HG02610 (cell line): ENCODE data around the gene CEP63.

ENCODE experiments used
- ATAC-seq: cut with Tn5 transposase; IDR thresholded peaks from one replicate; pipeline ENCODE4 v1.9.1; 2021; ENCODE audit warnings: mild to moderate bottlenecking, moderate library complexity; ENCODE audit not compliant: unreplicated experiment

Gene CEP63

DNA sequence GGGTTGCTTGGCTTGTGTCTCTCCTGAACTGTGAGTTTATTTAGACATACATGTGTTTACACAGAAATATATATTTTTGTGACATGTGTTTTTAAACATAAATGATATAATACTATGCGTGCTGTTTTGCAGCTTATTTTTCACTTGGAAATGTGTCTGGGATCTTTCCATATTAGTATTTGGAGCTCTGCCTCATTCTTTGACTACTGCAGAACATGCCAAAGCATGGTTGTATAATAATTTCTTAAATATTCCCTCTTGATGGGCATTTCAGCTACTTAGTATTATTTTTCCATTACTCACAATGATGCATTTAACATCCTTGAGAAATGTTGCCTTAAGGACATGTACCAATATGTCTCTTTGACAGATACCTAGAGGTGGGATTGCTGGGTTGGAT, 19.5 kb upstream of the CEP63 start:
- no peak for ATAC-seq

DNA sequence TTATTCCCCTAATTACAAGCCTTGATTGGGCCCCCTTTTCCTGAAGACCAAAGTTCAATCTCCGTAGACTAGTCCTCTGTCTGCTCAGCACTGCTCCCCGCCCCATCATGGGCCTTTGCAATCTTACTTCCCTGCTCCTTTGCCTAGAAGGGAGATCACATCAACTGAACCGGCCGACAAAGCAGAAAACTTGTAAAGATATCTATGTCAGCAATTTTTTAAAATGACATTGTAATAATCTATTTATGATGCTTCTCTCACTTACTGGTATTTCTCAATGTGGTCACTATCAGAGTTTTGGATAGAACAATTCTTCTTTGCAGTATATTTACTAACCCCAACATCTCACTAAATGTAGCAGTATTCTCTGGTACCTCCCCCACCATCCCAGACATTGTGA, 17.3 kb upstream of the CEP63 start:
- no peak for ATAC-seq

DNA sequence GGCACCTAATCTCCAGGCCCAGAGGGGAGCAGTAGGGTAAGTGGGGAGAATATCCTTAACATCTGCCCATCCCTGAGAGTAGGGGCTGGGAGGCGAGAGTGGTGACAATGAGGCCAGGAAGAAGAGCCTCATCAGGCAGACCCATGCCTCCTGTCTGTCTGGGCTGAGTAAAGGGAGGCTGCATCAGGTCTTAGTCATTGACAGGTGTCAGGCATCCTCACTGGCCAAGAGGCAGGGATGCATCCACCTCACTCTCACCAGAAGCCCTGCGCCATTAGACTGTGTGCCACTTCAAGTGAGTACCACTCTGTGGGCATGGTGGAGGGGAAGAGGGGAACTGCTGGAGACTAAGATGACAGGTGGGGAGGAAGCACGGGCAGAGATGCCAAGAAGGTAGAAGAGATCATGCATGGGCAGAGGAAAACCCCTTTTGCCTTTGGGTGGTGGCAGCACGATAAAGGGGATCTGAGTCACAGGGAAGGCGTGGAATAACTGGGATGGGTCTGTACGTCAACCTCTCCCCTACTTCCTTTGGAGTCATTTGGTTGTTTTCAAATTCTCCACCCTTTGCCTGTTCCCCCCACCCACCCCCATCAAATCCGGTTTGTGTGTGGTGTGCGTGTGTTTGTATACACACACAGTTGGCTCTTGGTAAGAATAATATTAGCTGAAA, 14.2 kb upstream of the CEP63 start:
- no peak for ATAC-seq

DNA sequence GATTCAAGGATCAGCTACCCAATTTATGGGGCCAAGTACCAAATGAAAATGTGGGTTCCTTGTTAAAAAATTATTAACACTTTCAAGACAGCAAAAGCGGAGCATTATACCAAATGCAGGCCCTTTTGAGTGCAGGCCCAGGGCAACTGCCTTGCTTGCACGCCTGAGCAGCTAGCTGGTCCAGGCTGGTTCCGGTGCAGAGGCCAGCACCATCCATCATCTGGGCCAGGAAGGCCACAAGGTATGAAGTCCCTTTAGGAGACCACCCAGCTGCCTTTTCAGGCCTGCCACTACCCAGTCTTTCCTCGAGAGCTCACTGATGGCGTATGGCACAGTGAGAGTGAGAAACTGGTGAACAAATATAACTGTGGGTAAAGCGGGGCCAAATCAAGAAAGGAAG, 13.0 kb upstream of the CEP63 start:
- no peak for ATAC-seq

DNA sequence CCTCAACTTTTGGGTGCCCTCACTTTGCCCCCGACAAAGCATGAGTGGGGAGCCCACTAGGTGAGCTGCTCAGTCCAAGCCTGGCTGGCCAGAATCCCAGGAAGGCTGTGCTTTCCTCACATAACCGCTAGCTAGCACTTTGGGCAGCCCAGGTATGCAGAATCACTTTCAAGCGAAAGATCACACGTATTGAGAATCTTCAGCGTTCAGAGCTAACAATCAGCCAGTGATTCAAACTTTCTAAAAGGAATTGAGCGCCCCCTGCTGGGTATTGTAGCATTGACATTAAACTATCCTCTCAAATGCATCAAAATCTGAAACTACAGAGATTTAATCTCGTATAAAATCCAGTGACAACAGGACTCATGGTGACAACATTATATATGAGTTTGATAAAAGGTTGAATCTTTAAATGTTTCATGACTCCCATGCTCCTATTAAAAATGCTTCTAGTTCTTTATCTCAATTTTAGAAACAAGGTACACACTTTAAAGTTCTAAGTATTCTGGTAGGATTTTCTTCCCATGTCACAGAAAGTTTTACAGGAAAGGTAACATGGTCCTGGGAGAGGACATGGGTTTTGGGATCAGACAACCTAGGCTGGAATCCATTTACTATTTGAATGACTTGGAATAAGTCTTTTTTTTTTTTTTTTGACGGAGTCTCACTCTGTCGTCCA, 11.8 kb upstream of the CEP63 start:
- no peak for ATAC-seq

GRCh38 chr3:134474956-134475355, 10.9 kb upstream of the CEP63 start:
- no peak for ATAC-seq

GRCh38 chr3:134476306-134476705, 9.6 kb upstream of the CEP63 start:
- ATAC-seq, result no peak

DNA sequence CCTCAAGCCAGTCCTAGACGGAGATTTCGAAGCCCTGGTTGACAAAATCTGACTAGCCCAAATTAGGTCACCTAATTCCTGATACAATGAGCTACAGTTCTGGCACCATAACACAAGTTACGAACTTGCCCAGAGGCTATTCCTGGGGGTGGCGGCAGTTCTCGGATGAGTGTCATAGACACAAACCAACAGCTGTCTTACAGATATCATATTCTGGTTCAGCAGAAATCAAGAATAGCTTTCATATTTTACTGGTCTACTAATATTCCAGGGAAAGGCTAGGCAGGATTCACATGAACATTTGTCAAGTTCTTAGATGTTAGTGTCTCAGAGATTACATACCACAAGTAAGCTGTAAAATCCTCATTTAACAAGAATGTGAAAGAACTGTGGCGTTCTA, 8.9 kb upstream of the CEP63 start:
- ATAC-seq, result no peak

GRCh38 chr3:134477938-134478337, 7.9 kb upstream of the CEP63 start:
- no peak for ATAC-seq

DNA sequence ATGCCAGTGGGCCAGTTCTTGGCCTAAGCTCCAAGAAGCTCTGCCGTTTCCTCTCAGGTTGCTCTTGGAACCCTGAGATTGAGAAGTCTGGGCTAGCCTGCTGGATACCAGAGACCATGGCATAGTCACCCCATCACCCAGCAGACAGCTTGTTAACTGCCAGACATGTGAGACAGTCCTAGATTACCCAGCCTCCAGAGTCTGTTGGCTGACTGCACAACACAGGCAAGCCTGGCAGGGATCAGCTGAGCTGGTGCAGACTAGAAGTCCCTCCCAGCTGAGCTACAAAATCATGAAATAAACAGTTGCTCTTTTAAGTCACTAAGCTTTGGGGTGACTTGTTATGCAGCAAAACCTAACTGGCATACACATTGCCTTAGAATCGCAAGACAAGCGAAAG, 5.3 kb upstream of the CEP63 start:
- ATAC-seq, result no peak

DNA sequence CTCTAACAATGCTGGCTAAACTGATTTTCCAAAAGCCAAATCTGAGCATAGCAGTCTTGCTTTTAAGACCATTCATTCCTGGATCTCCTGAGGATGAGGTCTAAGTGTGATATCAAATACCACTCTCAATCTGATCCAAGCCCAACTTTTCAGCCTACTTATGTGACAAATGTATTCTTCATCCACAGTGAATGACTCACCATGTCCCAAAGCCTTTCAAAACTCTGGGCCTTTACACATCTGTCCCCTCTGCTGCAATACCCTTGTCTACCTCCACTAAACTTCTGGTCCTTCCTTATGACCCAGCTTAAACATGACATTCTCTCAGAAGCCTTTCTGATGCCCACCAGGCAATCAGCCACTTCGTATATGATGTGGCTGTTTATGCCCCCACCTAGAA, 4.7 kb upstream of the CEP63 start:
- no peak for ATAC-seq

DNA sequence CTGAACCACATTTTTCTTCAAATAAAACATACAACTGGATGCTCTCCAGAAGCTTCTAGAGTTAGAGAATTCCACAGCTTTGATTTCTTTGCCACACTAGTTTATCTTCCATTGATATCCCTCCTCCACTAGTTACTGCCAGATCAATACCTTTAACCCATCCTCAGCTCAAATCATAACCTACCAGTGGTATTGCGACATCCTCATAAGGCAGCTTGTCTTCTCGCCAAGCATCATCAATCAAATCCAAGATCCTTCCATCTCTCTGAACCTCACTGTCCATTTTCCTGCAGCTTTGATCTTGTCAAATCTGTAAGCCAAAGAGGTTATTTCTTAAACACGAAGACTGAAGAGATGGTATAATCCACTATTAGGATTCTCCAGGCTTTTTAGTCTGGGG, 3.2 kb upstream of the CEP63 start:
- no peak for ATAC-seq

- ATAC-seq, result no peak
These were observed 2.5 kb upstream of the CEP63 start for GRCh38 chr3:134483195-134483900.

GRCh38 chr3:134485075-134485717, 661 bp upstream of the CEP63 start:
- peak; percentile 6 for ATAC-seq

- ATAC-seq, result peak; percentile 16
These were observed 752 bp downstream of the CEP63 start for GRCh38 chr3:134486577-134487041.

- no peak for ATAC-seq
These were observed 1.5 kb downstream of the CEP63 start for GRCh38 chr3:134487406-134487805.

GRCh38 chr3:134494495-134494894, 8.6 kb downstream of the CEP63 start:
- no peak for ATAC-seq

DNA sequence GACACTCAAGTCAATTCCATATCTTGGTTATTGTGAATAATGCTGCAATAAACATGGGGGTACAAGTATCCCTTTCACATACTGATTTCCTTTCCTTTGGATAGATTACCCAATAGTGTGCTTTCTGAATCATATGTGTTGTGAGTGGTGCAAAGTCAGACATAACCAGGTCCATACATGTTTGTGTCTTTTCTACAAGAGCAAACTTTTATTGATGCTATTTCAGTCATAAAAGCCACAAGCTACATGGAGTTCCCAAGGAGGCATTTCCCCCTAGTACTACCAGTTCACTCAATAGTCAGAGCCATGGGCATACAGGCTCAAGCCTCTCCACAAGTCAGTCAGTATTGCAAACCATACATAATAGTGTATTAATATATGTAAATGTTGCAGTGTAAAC, 10.1 kb downstream of the CEP63 start:
- ATAC-seq, result no peak

GRCh38 chr3:134496471-134497071, 10.7 kb downstream of the CEP63 start:
- peak; percentile 47 for ATAC-seq

GRCh38 chr3:134503266-134503665, 17.4 kb downstream of the CEP63 start:
- no peak for ATAC-seq

- no peak for ATAC-seq
These were observed 18.3 kb downstream of the CEP63 start for GRCh38 chr3:134504132-134504531.
